CD4-positive, alpha-beta T cell (primary cell): Measurements from ENCODE around the gene FRY. TPM values are rescaled to one million over a fixed set of nuclear protein-coding genes. Genes with fewer than 3 reads are reported as not detected.

Source experiments
- ATAC-seq: fragments of 200-7000 bp; cut with Tn5 transposase; one replicate; pipeline ENCODE4 v1.10.0; 2022; ENCODE audit warnings: mild to moderate bottlenecking; ENCODE audit not compliant: poor library complexity
- CTCF ChIA-PET: fragments of 350-600 bp; sonication (Branson Sonifier 250); formaldehyde crosslinking; loops from one replicate; lab custom pipeline; 2021; ENCODE audit warnings: antibody characterized with exemption, inconsistent platforms; lab: Charles Lee
- POLR2A ChIA-PET: fragments of 350-600 bp; sonication (Branson Sonifier 250); formaldehyde crosslinking; loops from one replicate; lab custom pipeline; 2021; ENCODE audit warnings: antibody characterized with exemption, inconsistent platforms; lab: Charles Lee
- DNase-seq, 14 experiments: peaks; one replicate each; pipeline ENCODE4 v3.0.0-alpha.2; 2013 to 2020; ENCODE audit warnings: mixed read lengths in 2 of 14
- H3K27ac ChIP-seq, 2 donors: one replicate each; pipeline versions ENCODE4 v1.5.1 to v1.7.0; 2013; ENCODE audit warnings: low read length in 2 of 2, low read depth in 1 of 2, mild to moderate bottlenecking in 1 of 2
- H3K27me3 ChIP-seq, 2 experiments: 1 replicate in 1 of 2; 2 replicates in 1 of 2; pipeline versions ENCODE4 v1.6.1 to v1.7.0; 2013; ENCODE audit warnings: low read length in 2 of 2, control low read depth in 1 of 2, mild to moderate bottlenecking in 1 of 2, moderate library complexity in 1 of 2; ENCODE audit not compliant: insufficient read depth in 2 of 2, control insufficient read depth in 1 of 2
- H3K36me3 ChIP-seq: one replicate; pipeline ENCODE4 v1.6.1; 2013; ENCODE audit warnings: low read length, control low read depth; ENCODE audit not compliant: insufficient read depth
- H3K4me1 ChIP-seq: one replicate; pipeline ENCODE4 v1.6.1; 2013; ENCODE audit warnings: low read length, control low read depth; ENCODE audit not compliant: insufficient read depth
- H3K4me3 ChIP-seq: one replicate; pipeline ENCODE4 v1.5.1; 2013; ENCODE audit warnings: mild to moderate bottlenecking, low read length, moderate library complexity
- H3K9me3 ChIP-seq, 2 experiments: 1 replicate in 1 of 2; 2 replicates in 1 of 2; pipeline versions ENCODE4 v1.6.1 to v1.7.0; 2013; ENCODE audit warnings: low read length in 2 of 2, mild to moderate bottlenecking in 2 of 2, control low read depth in 1 of 2, moderate library complexity in 1 of 2; ENCODE audit not compliant: control insufficient read depth in 1 of 2, insufficient read depth in 1 of 2
- H3K27ac Mint-ChIP-seq: one replicate; pipeline ENCODE4 v1.8.0; 2020; ENCODE audit warnings: mixed read lengths
- H3K27me3 Mint-ChIP-seq: one replicate; pipeline ENCODE4 v1.8.0; 2021; ENCODE audit warnings: mixed read lengths
- H3K36me3 Mint-ChIP-seq: one replicate; pipeline ENCODE4 v1.8.0; 2021; ENCODE audit warnings: low read depth, mixed read lengths
- H3K4me1 Mint-ChIP-seq: one replicate; pipeline ENCODE4 v1.8.0; 2021; ENCODE audit warnings: low read depth, mixed read lengths
- H3K4me3 Mint-ChIP-seq: one replicate; pipeline ENCODE4 v1.8.0; 2020; ENCODE audit warnings: mild to moderate bottlenecking, mixed read lengths
- H3K9me3 Mint-ChIP-seq: one replicate; pipeline ENCODE4 v1.8.0; 2020; ENCODE audit warnings: mixed read lengths
- CTCF ChIP-seq: fragments of 200-600 bp; IDR thresholded peaks from one replicate; pipeline ENCODE4 v1.8.0; 2022; ENCODE audit warnings: antibody characterized with exemption, mild to moderate bottlenecking
- intact Hi-C, 2 experiments: fragments of 100-400 bp; cut with DNase I in 1 of 2; cut with micrococcal nuclease in 1 of 2; formaldehyde crosslinking; loops; one replicate each; pipeline versions ENCODE4 v1.15.1 to v1.9.0; 2023 to 2025; cut with DNase I, micrococcal nuclease
- total RNA-seq, 174 experiments: library from RNA in 2 of 174; stranded (reverse) in 2 of 174; gene quantifications; one replicate each; pipeline ENCODE4 v1.2.3 and lab custom pipeline; 2021 to 2026

The FRY gene
- total RNA-seq, 2 experiments from 2014 or later: 13.7 to 18.4 TPM

DNA sequence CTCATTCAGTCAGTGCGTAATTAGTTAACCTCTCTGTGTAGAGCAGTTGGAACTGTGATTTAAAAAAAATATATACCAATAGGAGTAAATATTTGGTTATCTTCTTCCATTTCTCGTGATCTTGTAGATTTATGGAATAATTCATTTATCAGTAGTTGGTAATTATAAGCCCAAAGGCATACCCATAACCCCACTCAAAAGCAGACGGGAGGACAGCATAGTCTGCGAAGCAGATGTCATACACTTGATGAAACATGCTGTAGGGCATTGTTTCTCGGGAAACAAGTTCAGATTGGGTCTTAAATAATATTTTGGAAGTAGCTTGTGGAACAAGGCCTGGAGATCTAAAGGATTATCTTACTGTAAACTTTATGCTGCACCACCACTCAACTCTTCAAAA is 119.7 kb downstream of the FRY start:
- intact Hi-C loops: no loop called here
- no peak overlapping the region for H3K4me3 ChIP-seq
- H3K9me3 ChIP-seq: no peaks in the 10 kb centered on the region
- H3K36me3 Mint-ChIP-seq: peaks cover 15% of the 10 kb centered on the region
- H3K9me3 Mint-ChIP-seq: no peaks in the 10 kb centered on the region
- H3K27ac ChIP-seq: no peak overlapping the region
- ATAC-seq: no peak
- no peaks in the 10 kb centered on the region for H3K4me1 Mint-ChIP-seq
- no peak for TF ChIP-seq CTCF
- no peak for DNase-seq
- ChIA-PET POLR2A (no interaction called here), CTCF (no interaction called here)
- H3K36me3 ChIP-seq: peaks cover 5% of the 10 kb centered on the region
- H3K27ac Mint-ChIP-seq: no peak overlapping the region
- no peaks in the 10 kb centered on the region for H3K27me3 Mint-ChIP-seq
- no peak overlapping the region for H3K4me3 Mint-ChIP-seq
- H3K4me1 ChIP-seq: no peaks in the 10 kb centered on the region
- H3K27me3 ChIP-seq: no peaks in the 10 kb centered on the region

DNA sequence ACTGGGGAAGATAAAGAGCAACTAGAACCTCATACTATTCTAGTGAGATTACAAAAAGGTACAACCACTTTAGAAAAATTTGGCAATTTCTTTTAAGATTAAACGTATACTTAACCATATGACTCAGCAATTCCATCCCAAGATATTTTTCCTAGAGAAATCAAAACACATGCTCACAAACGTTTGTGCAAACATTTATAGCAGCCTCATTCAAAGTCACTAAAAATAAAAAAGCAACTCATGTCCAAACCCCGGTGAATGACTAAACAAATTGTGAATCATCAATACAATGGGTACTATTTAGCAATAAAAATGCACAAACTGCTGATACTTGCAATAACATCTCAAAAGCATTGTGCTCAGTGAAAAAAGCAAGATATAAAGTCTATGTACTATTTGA is 121.5 kb downstream of the FRY start:
- Mint-ChIP-seq H3K4me1 (no peaks in the 10 kb centered on the region), H3K27me3 (no peaks in the 10 kb centered on the region), H3K9me3 (no peaks in the 10 kb centered on the region), H3K36me3 (peaks cover 15% of the 10 kb centered on the region), H3K27ac (no peak overlapping the region), H3K4me3 (no peak overlapping the region)
- peaks cover 5% of the 10 kb centered on the region for H3K36me3 ChIP-seq
- ATAC-seq (no peak), DNase-seq (no peak)
- H3K9me3 ChIP-seq: no peaks in the 10 kb centered on the region
- no peak overlapping the region for H3K27ac ChIP-seq
- H3K4me3 ChIP-seq: no peak overlapping the region
- no peaks in the 10 kb centered on the region for H3K27me3 ChIP-seq
- TF ChIP-seq CTCF: no peak
- ChIA-PET CTCF (no interaction called here), POLR2A (no interaction called here)
- intact Hi-C loops: no loop called here
- no peaks in the 10 kb centered on the region for H3K4me1 ChIP-seq

DNA sequence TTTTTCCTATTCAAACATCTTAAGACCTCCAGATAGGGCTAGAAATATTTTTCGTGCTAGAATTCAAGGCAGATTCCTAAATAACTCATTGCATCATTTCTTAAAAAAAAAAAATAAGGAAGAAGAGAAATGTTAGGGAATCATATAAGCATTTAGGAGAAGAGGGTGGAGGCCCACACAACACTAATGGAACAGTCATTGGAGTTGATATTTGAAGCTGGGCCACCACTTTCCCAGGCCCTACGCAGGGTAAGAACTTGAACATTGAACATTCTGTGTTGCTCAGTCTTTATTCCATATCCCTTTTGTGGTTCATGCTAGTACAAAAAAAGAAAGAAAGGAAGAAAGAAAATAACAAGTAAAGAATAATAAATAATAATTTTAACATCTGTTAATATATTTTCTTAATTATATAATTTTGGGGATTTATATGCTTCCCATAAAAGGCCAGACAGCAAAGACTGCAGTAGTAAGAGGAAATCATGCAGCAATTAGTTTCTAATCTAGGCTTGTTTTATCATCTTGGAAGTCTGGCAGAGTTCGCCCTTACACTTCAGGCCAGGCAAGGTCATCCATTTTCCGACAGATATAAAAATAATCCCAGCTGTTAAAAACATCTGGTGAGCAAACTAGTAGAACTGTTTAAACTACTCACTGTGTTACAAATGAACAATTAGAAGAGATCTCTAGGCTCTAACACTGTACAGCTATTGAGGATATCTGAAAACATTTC is 127.7 kb downstream of the FRY start:
- intact Hi-C loops: no loop called here
- Histone ChIP-seq H3K27ac (no peak overlapping the region), H3K36me3 (peaks cover 8% of the 10 kb centered on the region), H3K4me3 (no peak overlapping the region), H3K4me1 (no peaks in the 10 kb centered on the region), H3K27me3 (no peaks in the 10 kb centered on the region), H3K9me3 (no peaks in the 10 kb centered on the region)
- POLR2A ChIA-PET: no interaction called here
- DNase-seq: no peak
- H3K9me3 Mint-ChIP-seq: no peaks in the 10 kb centered on the region
- H3K4me1 Mint-ChIP-seq: no peaks in the 10 kb centered on the region
- no peaks in the 10 kb centered on the region for H3K27me3 Mint-ChIP-seq
- CTCF ChIA-PET: interaction anchor here (1.0 kb wide), 1 partner anchor 9 kb away, joined by 3 read pairs; no protein-coding TSS in a partner anchor
- no peak overlapping the region for H3K27ac Mint-ChIP-seq
- peaks cover 25% of the 10 kb centered on the region for H3K36me3 Mint-ChIP-seq
- H3K4me3 Mint-ChIP-seq: no peak overlapping the region
- TF ChIP-seq CTCF: no peak
- no peak for ATAC-seq
